Duodenal mucosa (tissue), 2 donors: ENCODE data around the gene GFRA1.

Source experiments
- H3K27ac ChIP-seq: one replicate; pipeline ENCODE4 v1.7.0; 2013; ENCODE audit warnings: low read depth, low read length
- H3K27me3 ChIP-seq, 2 donors: one replicate each; pipeline ENCODE4 v1.7.0; 2013; ENCODE audit warnings: low read length in 2 of 2, control low read depth in 1 of 2; ENCODE audit not compliant: insufficient read depth in 2 of 2, control insufficient read depth in 1 of 2
- H3K36me3 ChIP-seq, 2 donors: one replicate each; pipeline ENCODE4 v1.7.0; 2013; ENCODE audit warnings: low read length in 2 of 2, control low read depth in 1 of 2; ENCODE audit not compliant: insufficient read depth in 2 of 2, control insufficient read depth in 1 of 2
- H3K4me1 ChIP-seq, 2 donors: one replicate each; pipeline ENCODE4 v1.7.0; 2013; ENCODE audit warnings: low read length in 2 of 2, control low read depth in 1 of 2; ENCODE audit not compliant: insufficient read depth in 2 of 2, control insufficient read depth in 1 of 2
- H3K4me3 ChIP-seq, 2 donors: one replicate each; pipeline ENCODE4 v1.7.0; 2013; ENCODE audit warnings: low read length in 2 of 2, low read depth in 1 of 2
- H3K9ac ChIP-seq, 2 donors: one replicate each; pipeline ENCODE4 v1.7.0; 2013; ENCODE audit warnings: low read length in 2 of 2, low read depth in 1 of 2
- H3K9me3 ChIP-seq, 2 donors: one replicate each; pipeline ENCODE4 v1.7.0; 2013; ENCODE audit warnings: low read length in 2 of 2, control low read depth in 1 of 2; ENCODE audit not compliant: control insufficient read depth in 1 of 2

Gene GFRA1

DNA sequence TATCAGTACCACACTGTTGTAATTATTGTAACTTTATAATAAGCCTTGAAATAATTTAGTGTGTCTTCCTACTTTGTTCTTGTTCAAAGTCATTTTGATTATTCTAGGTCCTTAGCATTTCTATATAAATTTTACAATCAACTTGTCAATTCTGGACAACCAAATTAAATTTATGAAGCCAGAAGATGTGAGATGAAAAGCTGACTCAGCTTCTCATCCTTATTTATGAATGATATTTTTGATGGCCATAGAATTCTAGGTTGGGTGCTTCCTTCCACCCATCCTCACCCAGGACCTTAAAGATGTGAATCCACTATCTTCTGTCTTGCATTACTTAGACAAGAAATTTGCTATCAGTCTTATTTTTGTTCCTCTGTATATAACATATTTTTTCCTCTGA, 261.1 kb downstream of the GFRA1 start:
- Histone ChIP-seq H3K36me3 (no peaks in the 10 kb centered on the region), H3K9ac (no peak overlapping the region), H3K4me1 (no peaks in the 10 kb centered on the region), H3K27ac (no peak overlapping the region), H3K4me3 (no peak overlapping the region), H3K9me3 (no peaks in the 10 kb centered on the region), H3K27me3 (no peaks in the 10 kb centered on the region)

DNA sequence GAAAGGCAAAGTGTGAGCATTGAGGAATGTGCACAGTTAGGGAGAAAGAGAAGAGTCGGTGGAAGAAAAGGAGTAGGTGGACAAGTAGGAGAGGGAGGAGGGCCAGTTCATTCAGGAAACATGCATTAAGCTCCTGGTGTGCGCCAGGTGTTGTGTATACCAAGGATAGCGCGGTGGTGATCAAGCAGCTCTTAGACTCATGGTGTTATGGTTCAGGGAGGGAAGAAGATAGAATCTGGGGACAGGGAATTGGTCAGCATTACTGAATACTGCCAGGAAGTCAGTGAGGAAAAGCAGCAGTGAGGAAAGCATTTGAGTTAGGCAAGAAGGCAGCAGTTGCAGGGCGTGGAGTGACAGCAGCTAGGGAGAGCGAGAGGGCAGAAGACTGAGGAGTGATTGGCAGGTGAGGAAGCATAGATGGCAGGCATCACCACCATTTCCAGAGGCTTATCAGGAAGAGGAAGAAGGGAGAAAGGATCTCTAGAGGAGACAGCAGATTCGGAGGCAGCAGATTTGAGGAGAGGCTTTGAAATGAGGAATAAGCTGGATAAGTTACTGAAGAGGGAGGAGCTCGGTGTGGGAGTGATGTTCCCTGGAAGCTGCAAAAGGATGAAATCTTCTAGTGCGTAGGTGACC, 265.6 kb downstream of the GFRA1 start:
- Histone ChIP-seq H3K4me1 (no peaks in the 10 kb centered on the region), H3K4me3 (no peak overlapping the region), H3K9ac (no peak overlapping the region), H3K36me3 (no peaks in the 10 kb centered on the region), H3K27me3 (no peaks in the 10 kb centered on the region), H3K27ac (no peak overlapping the region), H3K9me3 (no peaks in the 10 kb centered on the region)
